HepG2 (cell line): Measurements from ENCODE around the gene TMEM14C. TPM values are rescaled to one million over a fixed set of nuclear protein-coding genes. Genes with fewer than 3 reads are reported as not detected.
A peak's percentile ranks its signal among the peaks of the same experiment; 100 is the strongest.

ENCODE experiments used
- EED ChIP-seq: sonication (generic); formaldehyde crosslinking; IDR thresholded peaks from 2 replicates; pipeline ENCODE4 v1.5.0; 2020; ENCODE audit warnings: mild to moderate bottlenecking, missing genetic modification reagents
- ELF3 ChIP-seq: IDR thresholded peaks from 2 replicates; pipeline ENCODE4 v1.6.1; 2016; ENCODE audit warnings: missing genetic modification reagents, missing compliant biosample characterization
- HMG20A ChIP-seq: IDR thresholded peaks from 2 replicates; pipeline ENCODE4 v1.6.1; 2016; ENCODE audit warnings: borderline replicate concordance
- HMGXB3 ChIP-seq: sonication (generic); formaldehyde crosslinking; IDR thresholded peaks from 2 replicates; pipeline ENCODE4 v1.4.0; 2020; ENCODE audit warnings: missing genetic modification reagents, borderline replicate concordance
- HOXA5 ChIP-seq: sonication (generic); formaldehyde crosslinking; IDR thresholded peaks from 2 replicates; pipeline ENCODE4 v1.4.0; 2020; ENCODE audit warnings: missing genetic modification reagents
- IRX3 ChIP-seq: sonication (generic); formaldehyde crosslinking; IDR thresholded peaks from 2 replicates; pipeline ENCODE4 v1.8.1; 2023; ENCODE audit warnings: mild to moderate bottlenecking, low read depth, missing genetic modification reagents, borderline replicate concordance
- MAZ ChIP-seq, 2 experiments: sonication (generic) in 1 of 2; formaldehyde crosslinking in 1 of 2; IDR thresholded peaks; 2 replicates each; pipeline versions ENCODE4 v1.5.0 to v1.6.1; 2012 to 2020; ENCODE audit warnings: low read depth in 2 of 2, mild to moderate bottlenecking in 2 of 2, borderline replicate concordance in 1 of 2, improper control_type of control experiment in 1 of 2, low read length in 1 of 2, missing genetic modification reagents in 1 of 2, moderate library complexity in 1 of 2
- MTA3 ChIP-seq: sonication (generic); formaldehyde crosslinking; IDR thresholded peaks from 2 replicates; pipeline ENCODE4 v1.4.0; 2020; ENCODE audit warnings: missing genetic modification reagents
- NFE2L1 ChIP-seq: sonication (generic); formaldehyde crosslinking; IDR thresholded peaks from 2 replicates; pipeline ENCODE4 v1.4.0; 2020; ENCODE audit warnings: missing genetic modification reagents, mild to moderate bottlenecking, borderline replicate concordance
- RBAK ChIP-seq: sonication (generic); formaldehyde crosslinking; IDR thresholded peaks from 2 replicates; pipeline ENCODE4 v1.5.1; 2020; ENCODE audit warnings: mild to moderate bottlenecking, missing genetic modification reagents
- RFXANK ChIP-seq: IDR thresholded peaks from 2 replicates; pipeline ENCODE4 v1.6.1; 2016
- SIX1 ChIP-seq: sonication (generic); formaldehyde crosslinking; IDR thresholded peaks from 2 replicates; pipeline ENCODE4 v1.4.0; 2020; ENCODE audit warnings: missing genetic modification reagents, borderline replicate concordance
- STAT5B ChIP-seq: sonication (generic); formaldehyde crosslinking; IDR thresholded peaks from 2 replicates; pipeline ENCODE4 v1.4.0; 2020; ENCODE audit warnings: missing genetic modification reagents
- ZBTB2 ChIP-seq: sonication (generic); formaldehyde crosslinking; IDR thresholded peaks from 2 replicates; pipeline ENCODE4 v1.8.0; 2022; ENCODE audit warnings: low read depth, missing genetic modification reagents
- ZBTB21 ChIP-seq: sonication (generic); formaldehyde crosslinking; IDR thresholded peaks from 2 replicates; pipeline ENCODE4 v1.4.0; 2020; ENCODE audit warnings: missing genetic modification reagents
- ZFP1 ChIP-seq: IDR thresholded peaks from 2 replicates; pipeline ENCODE4 v1.6.1; 2016
- ZNF138 ChIP-seq: sonication (generic); formaldehyde crosslinking; IDR thresholded peaks from 2 replicates; pipeline ENCODE4 v1.5.0; 2020; ENCODE audit warnings: mild to moderate bottlenecking, low read depth, missing genetic modification reagents
- ZNF317 ChIP-seq: sonication (generic); formaldehyde crosslinking; IDR thresholded peaks from 2 replicates; pipeline ENCODE4 v1.5.0; 2020; ENCODE audit warnings: mild to moderate bottlenecking, missing genetic modification reagents
- ZNF484 ChIP-seq: sonication (generic); formaldehyde crosslinking; IDR thresholded peaks from 2 replicates; pipeline ENCODE4 v1.5.1; 2020; ENCODE audit warnings: mild to moderate bottlenecking, low read depth, missing genetic modification reagents, borderline replicate concordance
- ZNF546 ChIP-seq: sonication (generic); formaldehyde crosslinking; conservative IDR thresholded peaks from 2 replicates; pipeline ENCODE4 v1.8.1; 2023; ENCODE audit warnings: mild to moderate bottlenecking, missing genetic modification reagents
- ZNF558 ChIP-seq: sonication (generic); formaldehyde crosslinking; IDR thresholded peaks from 2 replicates; pipeline ENCODE4 v1.9.0; 2022; ENCODE audit warnings: mild to moderate bottlenecking, missing genetic modification reagents, borderline replicate concordance
- ZNF703 ChIP-seq: sonication (generic); formaldehyde crosslinking; IDR thresholded peaks from 2 replicates; pipeline ENCODE4 v1.5.1; 2020; ENCODE audit warnings: missing genetic modification reagents, mild to moderate bottlenecking, moderate library complexity, borderline replicate concordance
- ZNF761 ChIP-seq: sonication (generic); formaldehyde crosslinking; conservative IDR thresholded peaks from 2 replicates; pipeline ENCODE4 v1.4.0; 2020; ENCODE audit warnings: mild to moderate bottlenecking, missing genetic modification reagents
- polyA plus RNA-seq, 8 experiments: library from polyadenylated mRNA; depleted of rRNA in 3 of 8; stranded (reverse) in 7 of 8; unstranded in 1 of 8; fragments of >200 nt; fragmentation: Illumina TruSeq in 4 of 8; extraction: Trizol in 4 of 8; gene quantifications; 2 replicates each; pipeline versions ENCODE4 v1.2.1 to v1.2.3, GENCODE V29; 2011 to 2016; ENCODE audit warnings: low read depth in 4 of 8, missing spikeins in 1 of 8, mixed read lengths in 1 of 8; ENCODE audit not compliant: insufficient read depth in 1 of 8
- total RNA-seq, 5 experiments: library from RNA; depleted of rRNA; stranded (reverse); fragments of >200 nt; fragmentation: Illumina TruSeq; extraction: Trizol; gene quantifications; 2 replicates each; pipeline ENCODE4 v1.2.3, GENCODE V29; 2016; ENCODE audit warnings: low read depth in 1 of 5

Gene TMEM14C
- total and polyA plus RNA-seq, 2 of the 13 experiments (the other 11 are each of a cell fraction or from before 2014, with no cell fraction given): 184 TPM

GRCh38 chr6:10747251-10747972 lies 24.5 kb downstream of the TMEM14C start, which contains the start of gene TMEM14B (continued):
- TF ChIP-seq HMGXB3: peak; percentile 81
- peak; percentile 99 for TF ChIP-seq ZBTB2 (CRISPR knock-in tag)
- TF ChIP-seq SIX1 (CRISPR knock-in tag): peak; percentile 47; the same call in 1 of the 2 replicates
- peak; percentile 54; the same call in 1 of the 2 replicates for TF ChIP-seq RBAK
- TF ChIP-seq ZNF484: no peak
- TF ChIP-seq HMG20A: peak; percentile 60
- peak; percentile 94 for TF ChIP-seq ZNF138 (CRISPR knock-in tag)
- TF ChIP-seq ZNF546: peak; percentile 55; the same call in 1 of the 2 replicates
- 0 out of 2 replicates have a peak, but pooled peaks have one; percentile 40 for TF ChIP-seq ZBTB21 (CRISPR knock-in tag)
- TF ChIP-seq ZNF317 (CRISPR knock-in tag): peak; percentile 87
- TF ChIP-seq RFXANK (CRISPR knock-in tag): 0 out of 2 replicates have a peak, but pooled peaks have one; percentile 52
- no peak for TF ChIP-seq NFE2L1
- peak; percentile 96 for TF ChIP-seq MAZ (IDR thresholded peaks at IDR 0.05; ENCODE audit: borderline replicate concordance, low read depth, low read length)
- peak; percentile 94 for TF ChIP-seq MAZ (CRISPR knock-in tag; IDR thresholded peaks at IDR 0.05; ENCODE audit: low read depth)
- TF ChIP-seq EED (CRISPR knock-in tag): peak; percentile 23; the same call in 1 of the 2 replicates
- TF ChIP-seq HOXA5 (CRISPR knock-in tag): peak; percentile 31
- TF ChIP-seq ZNF703 (CRISPR knock-in tag): peak; percentile 36; the same call in 1 of the 2 replicates
- peak; percentile 76; the same call in 1 of the 2 replicates for TF ChIP-seq IRX3 (CRISPR knock-in tag)
- TF ChIP-seq STAT5B (CRISPR knock-in tag): 0 out of 2 replicates have a peak, but pooled peaks have one; percentile 53
- no peak for TF ChIP-seq MTA3 (CRISPR knock-in tag)
- TF ChIP-seq ELF3 (CRISPR knock-in tag): peak; percentile 81
- 0 out of 2 replicates have a peak, but pooled peaks have one; percentile 49 for TF ChIP-seq ZNF558 (CRISPR knock-in tag)
- peak; percentile 45; the same call in 1 of the 2 replicates for TF ChIP-seq ZNF761 (CRISPR knock-in tag)
- TF ChIP-seq ZFP1 (CRISPR knock-in tag): peak; percentile 88
